Common myeloid progenitor, CD34-positive (primary cell): ENCODE data around the gene HACD4.

ENCODE experiments used
- CTCF ChIA-PET: fragments of 350-600 bp; sonication (Branson Sonifier 250); formaldehyde crosslinking; loops from one replicate; lab custom pipeline; 2021; ENCODE audit warnings: antibody characterized with exemption; lab: Charles Lee
- POLR2A ChIA-PET: fragments of 350-600 bp; sonication (Branson Sonifier 250); formaldehyde crosslinking; loops from one replicate; lab custom pipeline; 2021; ENCODE audit warnings: antibody characterized with exemption; lab: Charles Lee
- DNase-seq, 3 donors: peaks; one replicate each; pipeline versions ENCODE4 v3.0.0 to v3.0.0-alpha.2; 2013
- H3K27ac ChIP-seq, 2 experiments: 1 replicate in 1 of 2; 2 replicates in 1 of 2; pipeline ENCODE4 v1.7.0; 2013; ENCODE audit warnings: inconsistent platforms in 2 of 2, low read length in 2 of 2, mild to moderate bottlenecking in 2 of 2, low read depth in 1 of 2, moderate library complexity in 1 of 2; ENCODE audit not compliant: severe bottlenecking in 2 of 2, insufficient read depth in 1 of 2, poor library complexity in 1 of 2
- H3K27me3 ChIP-seq, 5 experiments: replicated peaks in 2 of 5; 1 replicate in 3 of 5; 2 replicates in 2 of 5; pipeline versions ENCODE4 v1.6.1 to v1.7.0; 2013; ENCODE audit warnings: low read length in 4 of 5, mild to moderate bottlenecking in 2 of 5, moderate library complexity in 2 of 5, inconsistent platforms in 1 of 5; ENCODE audit not compliant: insufficient read depth in 5 of 5, control insufficient read depth in 4 of 5
- H3K36me3 ChIP-seq, 4 experiments: 1 replicate in 2 of 4; 2 replicates in 2 of 4; pipeline versions ENCODE4 v1.6.1 to v1.7.0; 2013; ENCODE audit warnings: low read length in 3 of 4, control low read depth in 1 of 4, mild to moderate bottlenecking in 1 of 4; ENCODE audit not compliant: control insufficient read depth in 4 of 4, insufficient read depth in 4 of 4
- H3K4me1 ChIP-seq, 4 experiments: 1 replicate in 3 of 4; 2 replicates in 1 of 4; pipeline versions ENCODE4 v1.6.1 to v1.7.1; 2013; ENCODE audit warnings: low read length in 3 of 4, mild to moderate bottlenecking in 3 of 4, control low read depth in 1 of 4, inconsistent platforms in 1 of 4, moderate library complexity in 1 of 4; ENCODE audit not compliant: control insufficient read depth in 4 of 4, insufficient read depth in 4 of 4; ENCODE audit errors: control extremely low read depth in 1 of 4
- H3K4me3 ChIP-seq, 7 experiments: 1 replicate in 4 of 7; 2 replicates in 3 of 7; pipeline versions ENCODE4 v1.5.1 to v1.7.0; 2013; ENCODE audit warnings: mild to moderate bottlenecking in 7 of 7, low read length in 6 of 7, moderate library complexity in 6 of 7, inconsistent platforms in 2 of 7, low read depth in 2 of 7, control low read depth in 1 of 7; ENCODE audit not compliant: insufficient read depth in 4 of 7, control insufficient read depth in 1 of 7; ENCODE audit errors: extremely low read depth in 1 of 7
- H3K9me3 ChIP-seq, 5 experiments: 1 replicate in 4 of 5; 2 replicates in 1 of 5; pipeline versions ENCODE4 v1.6.1 to v1.7.1; 2013; ENCODE audit warnings: low read length in 4 of 5, mild to moderate bottlenecking in 2 of 5, inconsistent platforms in 1 of 5, low read depth in 1 of 5, moderate library complexity in 1 of 5; ENCODE audit not compliant: control insufficient read depth in 4 of 5, insufficient read depth in 2 of 5; ENCODE audit errors: control extremely low read depth in 1 of 5
- WGBS: methylation state at CpG from one replicate; pipeline ENCODE4 v1.1.5; 2013; ENCODE audit not compliant: insufficient coverage; 5-methylcytosine and 5-hydroxymethylcytosine counted together

The HACD4 gene

DNA sequence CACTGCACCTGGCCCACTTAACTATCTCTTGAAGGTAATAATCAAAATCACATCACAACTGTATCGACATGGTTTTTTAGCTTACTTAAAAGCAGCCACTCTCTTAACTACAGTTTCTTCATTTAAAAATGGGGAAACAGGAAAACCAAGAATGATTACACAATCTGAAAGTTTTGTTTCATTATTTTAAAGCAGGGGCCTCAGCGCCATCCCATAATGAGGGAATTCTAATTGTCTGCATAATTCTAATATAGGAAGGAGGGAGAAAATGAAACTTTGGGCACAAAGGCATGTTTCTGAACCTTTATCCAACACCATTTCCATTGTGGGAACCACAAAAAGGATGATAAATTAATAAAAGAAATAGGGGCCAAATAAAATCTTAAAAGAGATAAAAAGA, 7.6 kb downstream of the HACD4 start:
- peaks cover 2 to 30% (median 14%) of the 10 kb centered on the region in 4 experiments for H3K36me3 ChIP-seq
- peaks cover 0 to 22% (median 10%) of the 10 kb centered on the region in 4 experiments for H3K4me1 ChIP-seq
- no peaks in the 10 kb centered on the region for H3K27me3 ChIP-seq
- CTCF ChIA-PET, result no interaction called here
- POLR2A ChIA-PET, result no interaction called here
- peak overlapping the region in 3 of 7 experiments; percentile 0 to 58 (median 36) for H3K4me3 ChIP-seq
- peak in 2 of 3 donors; percentile 37 to 43 for DNase-seq
- H3K27ac ChIP-seq, result no peak overlapping the region
- H3K9me3 ChIP-seq, result no peaks in the 10 kb centered on the region
- 0% methylated on average over 1 of the region's 2 CpGs for WGBS

GRCh38 chr9:21018177-21018576, 13.3 kb downstream of the HACD4 start:
- 92% methylated on average over 2 of the region's 2 CpGs for WGBS
- DNase-seq, result no peak
- Histone ChIP-seq H3K27me3 (no peaks in the 10 kb centered on the region), H3K4me3 (no peak overlapping the region), H3K27ac (no peak overlapping the region), H3K36me3 (peaks cover 11 to 37% (median 24%) of the 10 kb centered on the region in 4 experiments), H3K4me1 (no peaks in the 10 kb centered on the region), H3K9me3 (no peaks in the 10 kb centered on the region)
- ChIA-PET POLR2A (no interaction called here), CTCF (no interaction called here)

- no peaks in the 10 kb centered on the region for H3K9me3 ChIP-seq
- H3K4me1 ChIP-seq, result no peaks in the 10 kb centered on the region
- peaks cover 14 to 46% (median 31%) of the 10 kb centered on the region in 4 experiments for H3K36me3 ChIP-seq
- H3K27ac ChIP-seq, result no peak overlapping the region
- ChIA-PET CTCF (interaction anchor here (0.9 kb wide), 1 partner anchor 94 kb away, joined by 3 read pairs; no protein-coding TSS in a partner anchor), POLR2A (no interaction called here)
- no CpG with 5 or more reads among the region's 2 CpGs for WGBS
- no peaks in the 10 kb centered on the region for H3K27me3 ChIP-seq
- H3K4me3 ChIP-seq, result no peak overlapping the region
- no peak for DNase-seq
Measured at GRCh38 chr9:21016701-21017491, 14.5 kb downstream of the HACD4 start.

- Histone ChIP-seq H3K27ac (no peak overlapping the region), H3K4me3 (no peak overlapping the region), H3K27me3 (no peaks in the 10 kb centered on the region), H3K36me3 (peaks cover 17 to 53% (median 34%) of the 10 kb centered on the region in 4 experiments), H3K4me1 (no peaks in the 10 kb centered on the region), H3K9me3 (no peaks in the 10 kb centered on the region)
- no peak for DNase-seq
- ChIA-PET POLR2A (no interaction called here), CTCF (no interaction called here)
Measured at GRCh38 chr9:21015995-21016394, 15.4 kb downstream of the HACD4 start.

- H3K4me1 ChIP-seq, result no peaks in the 10 kb centered on the region
- H3K36me3 ChIP-seq, result peaks cover 17 to 60% (median 36%) of the 10 kb centered on the region in 4 experiments
- H3K27ac ChIP-seq, result no peak overlapping the region
- no peak for DNase-seq
- 100% methylated on average over 3 of the region's 5 CpGs for WGBS
- H3K4me3 ChIP-seq, result no peak overlapping the region
- H3K9me3 ChIP-seq, result no peaks in the 10 kb centered on the region
- H3K27me3 ChIP-seq, result no peaks in the 10 kb centered on the region
- CTCF ChIA-PET, result no interaction called here
- POLR2A ChIA-PET, result no interaction called here
Measured at GRCh38 chr9:21015129-21015815, 16.2 kb downstream of the HACD4 start.

DNA sequence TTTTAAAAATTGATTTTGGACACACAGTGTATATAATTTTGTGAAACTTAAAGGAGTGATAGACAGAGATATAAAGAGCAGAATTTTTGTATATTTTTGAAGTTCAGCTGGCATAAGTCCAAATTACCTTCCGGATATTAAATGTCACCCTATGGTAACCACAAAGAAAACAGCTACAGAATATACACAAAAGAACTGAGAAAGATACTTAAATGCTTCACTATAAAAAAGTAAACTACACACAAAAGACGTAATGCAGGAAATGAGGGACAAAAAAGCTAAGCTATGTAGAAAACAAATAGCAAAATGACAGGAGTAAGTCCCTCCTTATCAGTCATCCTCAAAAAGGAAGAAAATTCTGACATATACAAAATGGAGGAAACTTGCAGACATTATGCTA, 29.4 kb downstream of the HACD4 start:
- ChIA-PET CTCF (interaction anchor here (1.3 kb wide), 1 partner anchor 28 kb away, joined by 3 read pairs; no protein-coding TSS in a partner anchor), POLR2A (no interaction called here)
- Histone ChIP-seq H3K4me3 (no peak overlapping the region), H3K4me1 (no peaks in the 10 kb centered on the region), H3K27ac (no peak overlapping the region), H3K36me3 (peaks cover 23 to 48% (median 32%) of the 10 kb centered on the region in 4 experiments), H3K27me3 (no peaks in the 10 kb centered on the region), H3K9me3 (peaks cover 0 to 4% (median 1%) of the 10 kb centered on the region in 5 experiments)
- no CpG with 5 or more reads among the region's 2 CpGs for WGBS
- no peak for DNase-seq

- Histone ChIP-seq H3K36me3 (peaks cover 20 to 45% (median 31%) of the 10 kb centered on the region in 4 experiments), H3K4me3 (no peak overlapping the region), H3K27ac (no peak overlapping the region), H3K4me1 (no peaks in the 10 kb centered on the region), H3K9me3 (peaks cover 0 to 4% (median 1%) of the 10 kb centered on the region in 5 experiments), H3K27me3 (no peaks in the 10 kb centered on the region)
- ChIA-PET POLR2A (no interaction called here), CTCF (interaction anchor here (0.6 to 1.3 kb wide), 2 partner anchors 28 to 1788 kb away, joined by 3 read pairs; no protein-coding TSS in a partner anchor)
- DNase-seq, result no peak
- WGBS, result no CpG with 5 or more reads among the region's 1 CpG
Measured at GRCh38 chr9:21001581-21001980, 29.9 kb downstream of the HACD4 start.
